GM21576 (cell line): Measurements from ENCODE around the gene RGS3.
A peak's percentile ranks its signal among the peaks of the same experiment; 100 is the strongest.
"Not testable (repeated sequence)": the region's sequence is repeated elsewhere in the genome, so short reads cannot be mapped to it uniquely, and the experiment has no call there.

Experiments used
- ATAC-seq: cut with Tn5 transposase; IDR thresholded peaks from one replicate; pipeline ENCODE4 v1.9.1; 2021; ENCODE audit warnings: mild to moderate bottlenecking, moderate library complexity; ENCODE audit not compliant: unreplicated experiment

The RGS3 gene

GRCh38 chr9:113543296-113543981 is 79.9 kb downstream of the RGS3 start:
- ATAC-seq, result no peak

GRCh38 chr9:113543982-113544303 is 80.4 kb downstream of the RGS3 start:
- ATAC-seq, result no peak

GRCh38 chr9:113545068-113545467 is 81.5 kb downstream of the RGS3 start:
- ATAC-seq, result no peak

- ATAC-seq, result no peak
Measured at GRCh38 chr9:113546566-113546965, 83.0 kb downstream of the RGS3 start.

- ATAC-seq, result no peak
Measured at GRCh38 chr9:113547501-113547900, 84.0 kb downstream of the RGS3 start.

GRCh38 chr9:113548221-113549041 is 84.9 kb downstream of the RGS3 start:
- ATAC-seq, result peak; percentile 49

- not testable (repeated sequence) for ATAC-seq
Measured at GRCh38 chr9:113549892-113550291, 86.4 kb downstream of the RGS3 start.

- no peak for ATAC-seq
Measured at GRCh38 chr9:113556877-113557593, 93.5 kb downstream of the RGS3 start.

GRCh38 chr9:113558632-113559502 is 95.3 kb downstream of the RGS3 start:
- ATAC-seq, result no peak

- no peak for ATAC-seq
Measured at GRCh38 chr9:113559834-113560800, 96.6 kb downstream of the RGS3 start.

GRCh38 chr9:113562653-113563381 is 99.3 kb downstream of the RGS3 start:
- ATAC-seq, result no peak

- no peak for ATAC-seq
Measured at GRCh38 chr9:113563826-113564497, 100.4 kb downstream of the RGS3 start.

GRCh38 chr9:113564498-113565237 is 101.1 kb downstream of the RGS3 start:
- no peak for ATAC-seq

- no peak for ATAC-seq
Measured at GRCh38 chr9:113566016-113566711, 102.6 kb downstream of the RGS3 start.

GRCh38 chr9:113566712-113567071 is 103.2 kb downstream of the RGS3 start:
- ATAC-seq, result no peak

- ATAC-seq, result no peak
Measured at GRCh38 chr9:113567361-113568080, 104.0 kb downstream of the RGS3 start.

GRCh38 chr9:113568081-113568435 is 104.5 kb downstream of the RGS3 start:
- ATAC-seq, result no peak
